K562 (cell line): ENCODE results near the gene CDC20. TPM values are rescaled to one million over a fixed set of nuclear protein-coding genes. Genes with fewer than 3 reads are reported as not detected.

Experiments used
- ATF6 ChIP-seq: sonication (generic); formaldehyde crosslinking; IDR thresholded peaks from 2 replicates; pipeline ENCODE4 v1.4.0; 2020; ENCODE audit warnings: mild to moderate bottlenecking, missing genetic modification reagents
- BRD4 ChIP-seq: fragments of 200-600 bp; sonication (generic); IDR thresholded peaks from 2 replicates; pipeline ENCODE4 v1.6.1; 2017; ENCODE audit warnings: inconsistent platforms
- CEBPB ChIP-seq: fragments of 450-650 bp; IDR thresholded peaks from 2 replicates; pipeline ENCODE4 v1.6.1; 2016; ENCODE audit warnings: missing genetic modification characterization, missing compliant biosample characterization
- CHD2 ChIP-seq: IDR thresholded peaks from 2 replicates; pipeline ENCODE4 v1.6.1; 2011; ENCODE audit warnings: low read depth, low read length
- CTBP1 ChIP-seq: fragments of 450-650 bp; IDR thresholded peaks from 2 replicates; pipeline ENCODE4 v1.6.1; 2016; ENCODE audit warnings: borderline replicate concordance
- ERF ChIP-seq: fragments of 450-650 bp; formaldehyde crosslinking; IDR thresholded peaks from 2 replicates; pipeline ENCODE4 v1.4.0; 2020; ENCODE audit warnings: mild to moderate bottlenecking, mixed read lengths
- FOXM1 ChIP-seq, 2 experiments: fragments of 450-650 bp in 1 of 2; sonication (generic) in 1 of 2; formaldehyde crosslinking in 1 of 2; IDR thresholded peaks; 2 replicates each; pipeline versions ENCODE4 v1.6.1 to v1.9.0; 2017 to 2022; ENCODE audit warnings: low read depth in 2 of 2, mild to moderate bottlenecking in 2 of 2, missing genetic modification reagents in 1 of 2, moderate library complexity in 1 of 2
- HSF4 ChIP-seq: fragments of 250-450 bp; sonication (Bioruptor Pico); IDR thresholded peaks from 2 replicates; pipeline ENCODE4 v2.1.2; 2022; ENCODE audit warnings: mild to moderate bottlenecking, moderate library complexity, borderline replicate concordance
- KDM4B ChIP-seq, 2 experiments: fragments of 450-650 bp in 1 of 2; sonication (generic) in 1 of 2; IDR thresholded peaks; 2 replicates each; pipeline ENCODE4 v1.6.1; 2016 to 2017; ENCODE audit warnings: borderline replicate concordance in 2 of 2, antibody characterized with exemption in 1 of 2, low read depth in 1 of 2, mild to moderate bottlenecking in 1 of 2
- MCM3 ChIP-seq: fragments of 450-650 bp; IDR thresholded peaks from 2 replicates; pipeline ENCODE4 v1.6.1; 2016
- POU5F1 ChIP-seq: fragments of 150-350 bp; IDR thresholded peaks from 2 replicates; pipeline ENCODE4 v1.6.1; 2014; ENCODE audit warnings: borderline replicate concordance, low read length, low read depth, mild to moderate bottlenecking; ENCODE audit not compliant: partially characterized antibody
- RBFOX2 ChIP-seq: fragments of 200-400 bp; formaldehyde crosslinking; IDR thresholded peaks from 2 replicates; pipeline ENCODE4 v1.6.1; 2017; ENCODE audit warnings: low read depth, mild to moderate bottlenecking, low read length, moderate library complexity
- SMAD4 ChIP-seq: fragments of 250-450 bp; sonication (Bioruptor Pico); conservative IDR thresholded peaks from 2 replicates; pipeline ENCODE4 v1.8.0; 2021; ENCODE audit warnings: inconsistent platforms, mild to moderate bottlenecking, moderate library complexity
- SP2 ChIP-seq: IDR thresholded peaks from 2 replicates; pipeline ENCODE4 v1.6.1; 2011; ENCODE audit warnings: mild to moderate bottlenecking, low read depth, low read length, moderate library complexity; ENCODE audit not compliant: poor library complexity, severe bottlenecking; ENCODE audit errors: extremely low read depth
- TAF7 ChIP-seq: fragments of 450-650 bp; IDR thresholded peaks from 2 replicates; pipeline ENCODE4 v1.6.1; 2016; ENCODE audit warnings: missing genetic modification characterization, missing compliant biosample characterization
- TBP ChIP-seq: optimal IDR thresholded peaks from 2 replicates; pipeline ENCODE3; 2011; ENCODE audit warnings: low read depth, low read length, improper control_type of control experiment
- TCF7 ChIP-seq: sonication (generic); IDR thresholded peaks from 2 replicates; pipeline ENCODE4 v1.6.1; 2016; ENCODE audit warnings: antibody characterized with exemption, borderline replicate concordance
- TOE1 ChIP-seq, 2 experiments: fragments of 450-650 bp in 1 of 2; sonication (generic) in 1 of 2; formaldehyde crosslinking in 1 of 2; IDR thresholded peaks; 2 replicates each; pipeline versions ENCODE4 v1.7.1 to v1.8.0; 2016 to 2022; ENCODE audit warnings: borderline replicate concordance in 2 of 2, mild to moderate bottlenecking in 2 of 2, antibody characterized with exemption in 1 of 2, inconsistent platforms in 1 of 2, low read depth in 1 of 2, missing genetic modification reagents in 1 of 2, moderate library complexity in 1 of 2
- ZC3H8 ChIP-seq: fragments of 450-650 bp; IDR thresholded peaks from 2 replicates; pipeline ENCODE4 v1.6.1; 2017
- ZNF121 ChIP-seq: sonication (generic); formaldehyde crosslinking; conservative IDR thresholded peaks from 2 replicates; pipeline ENCODE4 v1.8.0; 2022; ENCODE audit warnings: missing genetic modification reagents
- ZNF133 ChIP-seq: fragments of 250-450 bp; sonication (Bioruptor Pico); IDR thresholded peaks from 2 replicates; pipeline ENCODE4 v1.4.0; 2020; ENCODE audit warnings: mild to moderate bottlenecking
- ZNF197 ChIP-seq: fragments of 200-800 bp; sonication (Bioruptor generic); IDR thresholded peaks from 2 replicates; pipeline ENCODE4 v1.6.1; 2016; ENCODE audit warnings: low read depth, missing genetic modification characterization, missing compliant biosample characterization
- ZNF696 ChIP-seq: fragments of 250-450 bp; sonication (Bioruptor Pico); conservative IDR thresholded peaks from 2 replicates; pipeline ENCODE4 v1.4.0; 2020; ENCODE audit warnings: mild to moderate bottlenecking, moderate library complexity
- polyA plus RNA-seq, 8 experiments: library from polyadenylated mRNA; depleted of rRNA in 4 of 8; stranded (reverse) in 5 of 8; unstranded in 3 of 8; fragments of >200 nt; fragmentation: Nextera tagmentation in 2 of 8; fragmentation: Illumina TruSeq in 1 of 8; extraction: Ambion mirVana in 2 of 8; extraction: Trizol in 1 of 8; gene quantifications; 2 replicates each; pipeline versions ENCODE4 v1.2.1 to v1.2.3, GENCODE V29; 2011 to 2014; ENCODE audit warnings: inconsistent platforms in 1 of 8, missing spikeins in 1 of 8
- total RNA-seq, 7 experiments: library from RNA; depleted of rRNA in 6 of 7; stranded (reverse); fragments of >200 nt in 6 of 7; fragmentation: Illumina TruSeq in 2 of 7; extraction: Trizol in 2 of 7; gene quantifications; 2 replicates each; pipeline versions ENCODE4 v1.2.1 to v1.2.3, GENCODE V29; 2011 to 2021; ENCODE audit warnings: low replicate concordance in 1 of 7
- TF ChIP-seq, protein P1 (sequence below): IDR thresholded peaks from 2 replicates; pipeline ENCODE4 v1.6.1; 2016; ENCODE audit warnings: missing genetic modification characterization, missing compliant biosample characterization

The CDC20 gene
- total and polyA plus RNA-seq, 9 of the 15 experiments (the other 6 are each of a cell fraction or from before 2014, with no cell fraction given): 45.2 to 224 (median 121) TPM

DNA sequence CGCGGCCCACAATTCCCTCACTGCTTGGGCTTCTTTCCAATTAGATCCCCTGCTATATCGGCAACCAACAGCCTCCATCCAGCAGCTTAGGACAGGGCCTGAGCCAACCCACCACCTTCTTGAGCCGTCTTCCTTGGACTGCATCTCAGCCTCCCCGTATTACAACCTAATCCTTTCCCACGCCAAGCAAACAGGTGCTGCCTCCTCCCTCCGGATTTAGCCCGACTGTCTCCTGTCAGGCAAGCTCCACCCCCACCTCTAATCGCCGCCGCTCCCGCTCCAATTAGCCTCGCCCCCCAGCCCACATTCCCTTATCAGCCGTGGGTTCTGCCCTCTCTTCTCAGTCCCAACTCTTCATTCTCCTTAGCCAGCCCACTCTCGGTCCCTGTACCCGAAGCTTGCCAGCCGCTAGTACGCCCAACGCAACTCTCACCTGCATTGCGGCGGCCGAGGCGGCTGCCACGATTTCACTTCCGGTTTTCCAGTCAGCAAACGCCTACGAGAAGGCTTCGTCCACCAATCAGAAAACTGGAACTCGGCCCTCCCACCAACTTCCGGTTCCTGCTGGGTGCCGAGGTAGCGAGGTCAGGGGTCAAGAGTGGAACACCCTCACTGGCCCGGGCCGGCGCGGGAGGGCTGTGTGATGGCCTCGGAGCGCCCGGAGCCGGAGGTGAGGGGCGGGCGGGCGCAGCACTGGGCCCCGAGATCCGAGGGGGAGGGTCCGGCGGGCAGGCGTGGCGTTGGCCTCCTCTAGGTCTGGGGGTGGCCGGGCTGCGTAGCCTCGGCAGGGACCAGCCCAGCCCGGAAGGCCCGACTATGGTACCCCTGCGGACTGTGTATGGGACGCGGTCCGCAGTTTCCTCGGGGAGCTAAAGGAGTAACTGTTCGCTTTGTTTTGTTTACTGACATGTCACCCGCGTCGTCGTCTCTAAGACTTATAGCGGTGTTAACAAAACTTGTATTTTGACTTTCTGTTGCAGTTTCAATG, 30.8 kb downstream of the CDC20 start, which contains the start of the genes MED8 and SZT2 (continued):
- TF ChIP-seq CEBPB (peak; percentile 19; the same call in 1 of the 2 replicates), POU5F1 (no peak), ZNF696 (CRISPR knock-in tag) (no peak), KDM4B (IDR thresholded peaks at IDR 0.05; ENCODE audit: borderline replicate concordance in 2 of 2, low read depth in 1 of 2) (peak in 1 of 2 experiments; percentile 88; a peak in 1 of 4 replicates), SMAD4 (CRISPR knock-in tag) (peak; percentile 42; the same call in 1 of the 2 replicates), RBFOX2 (peak; percentile 98), SP2 (peak; percentile 71), CTBP1 (peak; percentile 67; the same call in 1 of the 2 replicates), ZNF197 (CRISPR knock-in tag) (no peak), CHD2 (peak; percentile 53), TOE1 (IDR thresholded peaks at IDR 0.05; ENCODE audit: borderline replicate concordance) (no peak; the same call in none of the 2 replicates), TOE1 (CRISPR knock-in tag; IDR thresholded peaks at IDR 0.05; ENCODE audit: borderline replicate concordance, low read depth) (no peak), TCF7 (peak; percentile 23; the same call in 1 of the 2 replicates), ATF6 (peak; percentile 93), ERF (CRISPR knock-in tag) (peak; percentile 41; the same call in 1 of the 2 replicates), FOXM1 (IDR thresholded peaks at IDR 0.05; ENCODE audit: low read depth) (0 out of 2 replicates have a peak, but pooled peaks have one; percentile 27), FOXM1 (CRISPR knock-in tag; IDR thresholded peaks at IDR 0.05; ENCODE audit: low read depth) (0 out of 2 replicates have a peak, but pooled peaks have one; percentile 28), TBP (peak; percentile 86), ZNF133 (CRISPR knock-in tag) (no peak), ZC3H8 (no peak; the same call in none of the 2 replicates), BRD4 (peak; percentile 89; the same call in 1 of the 2 replicates), MCM3 (no peak), TAF7 (tag) (peak; percentile 85), HSF4 (CRISPR knock-in tag) (no peak), ZNF121 (CRISPR knock-in tag) (no peak)
- TF ChIP-seq, protein P1, sequence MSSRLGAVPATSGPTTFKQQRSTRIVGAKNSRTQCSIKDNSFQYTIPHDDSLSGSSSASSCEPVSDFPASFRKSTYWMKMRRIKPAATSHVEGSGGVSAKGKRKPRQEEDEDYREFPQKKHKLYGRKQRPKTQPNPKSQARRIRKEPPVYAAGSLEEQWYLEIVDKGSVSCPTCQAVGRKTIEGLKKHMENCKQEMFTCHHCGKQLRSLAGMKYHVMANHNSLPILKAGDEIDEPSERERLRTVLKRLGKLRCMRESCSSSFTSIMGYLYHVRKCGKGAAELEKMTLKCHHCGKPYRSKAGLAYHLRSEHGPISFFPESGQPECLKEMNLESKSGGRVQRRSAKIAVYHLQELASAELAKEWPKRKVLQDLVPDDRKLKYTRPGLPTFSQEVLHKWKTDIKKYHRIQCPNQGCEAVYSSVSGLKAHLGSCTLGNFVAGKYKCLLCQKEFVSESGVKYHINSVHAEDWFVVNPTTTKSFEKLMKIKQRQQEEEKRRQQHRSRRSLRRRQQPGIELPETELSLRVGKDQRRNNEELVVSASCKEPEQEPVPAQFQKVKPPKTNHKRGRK: no peak
